Bronchial epithelial cell (primary cell): ENCODE results near the gene MRPL27. TPM values are rescaled to one million over a fixed set of nuclear protein-coding genes. Genes with fewer than 3 reads are reported as not detected.
"Not testable (repeated sequence)": the region's sequence is repeated elsewhere in the genome, so short reads cannot be mapped to it uniquely, and the experiment has no call there.

ENCODE experiments used
- DNase-seq: peaks from one replicate; pipeline ENCODE4 v3.0.0-alpha.2; 2010; ENCODE audit warnings: low read depth
- FAIRE-seq: peaks from 2 replicates; lab custom pipeline; 2011; peaks lifted over from hg19 to GRCh38; lab: Jason Lieb, UNC
- H3K27me3 ChIP-seq: 2 replicates; pipeline ENCODE4 v1.5.1; 2011; ENCODE audit warnings: low read length; ENCODE audit not compliant: control insufficient read depth, insufficient read depth
- H3K36me3 ChIP-seq: 2 replicates; pipeline ENCODE4 v1.5.1; 2011; ENCODE audit warnings: low read length; ENCODE audit not compliant: control insufficient read depth, insufficient read depth
- H3K4me3 ChIP-seq: 2 replicates; pipeline ENCODE4 v1.5.1; 2011; ENCODE audit warnings: mild to moderate bottlenecking, low read depth, low read length, control low read depth
- total RNA-seq: library from RNA; depleted of rRNA; stranded (reverse); fragments of >200 nt; gene quantifications from 2 replicates; pipeline ENCODE4 v1.2.1, GENCODE V29; 2014
- TF ChIP-seq, protein P1 (sequence below): IDR thresholded peaks from 2 replicates; pipeline ENCODE4 v1.5.1; 2011; ENCODE audit warnings: mild to moderate bottlenecking, moderate library complexity, low read length, control low read depth, inconsistent platforms; ENCODE audit not compliant: insufficient read depth, severe bottlenecking

MRPL27 gene
- total RNA-seq: 92.6 and 117 TPM in 2 replicates

GRCh38 chr17:50372758-50373556, at the start of gene MRPL27, which contains the start of gene EME1:
MRPL27 (minus strand) TSS chr17:50373184; CDS start chr17:50373170, 14 bp downstream.
EME1 (plus strand) TSS chr17:50373229; CDS start chr17:50375209, 1,980 bp downstream.
- Histone ChIP-seq H3K36me3 (peaks cover 18% of the 10 kb centered on the region), H3K27me3 (no peaks in the 10 kb centered on the region)
- no peak for FAIRE-seq

GRCh38 chr17:50422738-50423137, 49.8 kb upstream of the MRPL27 start:
- TF ChIP-seq, protein P1, sequence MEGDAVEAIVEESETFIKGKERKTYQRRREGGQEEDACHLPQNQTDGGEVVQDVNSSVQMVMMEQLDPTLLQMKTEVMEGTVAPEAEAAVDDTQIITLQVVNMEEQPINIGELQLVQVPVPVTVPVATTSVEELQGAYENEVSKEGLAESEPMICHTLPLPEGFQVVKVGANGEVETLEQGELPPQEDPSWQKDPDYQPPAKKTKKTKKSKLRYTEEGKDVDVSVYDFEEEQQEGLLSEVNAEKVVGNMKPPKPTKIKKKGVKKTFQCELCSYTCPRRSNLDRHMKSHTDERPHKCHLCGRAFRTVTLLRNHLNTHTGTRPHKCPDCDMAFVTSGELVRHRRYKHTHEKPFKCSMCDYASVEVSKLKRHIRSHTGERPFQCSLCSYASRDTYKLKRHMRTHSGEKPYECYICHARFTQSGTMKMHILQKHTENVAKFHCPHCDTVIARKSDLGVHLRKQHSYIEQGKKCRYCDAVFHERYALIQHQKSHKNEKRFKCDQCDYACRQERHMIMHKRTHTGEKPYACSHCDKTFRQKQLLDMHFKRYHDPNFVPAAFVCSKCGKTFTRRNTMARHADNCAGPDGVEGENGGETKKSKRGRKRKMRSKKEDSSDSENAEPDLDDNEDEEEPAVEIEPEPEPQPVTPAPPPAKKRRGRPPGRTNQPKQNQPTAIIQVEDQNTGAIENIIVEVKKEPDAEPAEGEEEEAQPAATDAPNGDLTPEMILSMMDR: no peak
- H3K27me3 ChIP-seq: no peaks in the 10 kb centered on the region
- H3K4me3 ChIP-seq: no peak overlapping the region
- no peak for DNase-seq
- FAIRE-seq: no peak
- H3K36me3 ChIP-seq: no peaks in the 10 kb centered on the region

More at GRCh38 chr17:50372758-50373556, at the start of gene MRPL27, which contains the start of gene EME1:
- DNase-seq: peak; percentile 78
- TF ChIP-seq, protein P1: no peak
- peak within 1 kb of the TSS; percentile 78 for H3K4me3 ChIP-seq

- Histone ChIP-seq H3K36me3 (no peaks in the 10 kb centered on the region), H3K4me3 (no peak overlapping the region), H3K27me3 (no peaks in the 10 kb centered on the region)
- TF ChIP-seq, protein P1: no peak
- DNase-seq: no peak
- no peak for FAIRE-seq
These were observed 48.5 kb upstream of the MRPL27 start for GRCh38 chr17:50421308-50422051.

DNA sequence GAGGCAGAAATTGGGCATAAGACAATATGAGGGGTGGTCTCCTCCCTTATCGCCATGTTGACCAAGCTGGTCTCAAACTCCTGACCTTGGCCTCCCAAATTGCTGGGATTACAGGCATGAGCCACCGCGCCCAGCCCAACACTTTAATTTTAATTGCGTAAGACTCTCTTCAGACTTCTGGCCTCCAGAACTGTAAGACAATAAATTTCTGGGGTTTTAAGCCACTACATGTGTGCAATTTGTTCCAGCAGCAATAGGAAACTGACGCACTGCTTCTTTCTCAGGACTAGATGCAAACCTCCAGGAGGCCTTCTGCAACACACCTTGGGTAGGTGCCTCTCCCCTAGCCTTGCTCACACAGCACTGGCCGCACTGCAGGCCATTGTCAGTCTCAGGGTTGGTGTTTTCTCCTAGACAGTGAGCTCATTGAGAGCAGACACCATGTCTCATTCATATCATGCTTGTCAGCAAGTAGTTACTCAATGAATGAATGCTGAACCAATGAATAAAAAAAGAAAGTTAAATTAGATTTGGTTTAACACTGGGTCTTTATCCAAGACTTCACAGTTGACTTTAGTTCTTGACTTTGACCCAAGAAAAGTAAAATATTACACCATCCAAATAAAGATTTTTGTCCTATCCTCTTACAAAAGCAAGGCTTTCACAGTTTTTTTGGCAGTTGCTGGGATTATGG, 47.6 kb upstream of the MRPL27 start:
- DNase-seq (no peak), FAIRE-seq (no peak)
- H3K27me3 ChIP-seq: no peaks in the 10 kb centered on the region
- H3K36me3 ChIP-seq: no peaks in the 10 kb centered on the region
- TF ChIP-seq, protein P1: no peak
- no peak overlapping the region for H3K4me3 ChIP-seq

DNA sequence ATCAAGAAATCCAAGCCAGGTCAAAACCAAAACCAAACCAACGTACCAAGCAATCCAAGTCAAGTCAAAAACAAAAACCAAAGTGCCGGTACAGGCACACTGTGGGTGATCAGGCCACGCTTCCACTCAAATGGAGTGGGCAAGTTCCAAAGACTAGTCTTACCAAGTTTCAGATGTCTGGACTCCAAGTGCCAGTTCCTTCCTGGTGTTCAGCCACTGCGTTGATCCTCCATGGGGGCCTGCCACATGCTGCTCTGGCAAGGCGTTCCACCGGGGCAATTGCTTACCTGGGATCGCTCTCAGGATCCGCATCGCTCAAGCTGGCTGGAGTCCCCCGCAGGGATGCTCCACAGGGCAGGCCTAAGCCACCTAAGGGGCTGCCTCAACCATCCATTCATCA, 46.6 kb upstream of the MRPL27 start:
- not testable (repeated sequence) for FAIRE-seq, H3K27me3 ChIP-seq, H3K4me3 ChIP-seq, DNase-seq, H3K36me3 ChIP-seq
